ENCODE results near the gene SLC12A7.
"Not testable (repeated sequence)": the region's sequence is repeated elsewhere in the genome, so short reads cannot be mapped to it uniquely, and the experiment has no call there.

SLC12A7 gene

GRCh38 chr5:1140171-1140817 is 28.4 kb upstream of the SLC12A7 start:
- no peak for DNase-seq

DNA sequence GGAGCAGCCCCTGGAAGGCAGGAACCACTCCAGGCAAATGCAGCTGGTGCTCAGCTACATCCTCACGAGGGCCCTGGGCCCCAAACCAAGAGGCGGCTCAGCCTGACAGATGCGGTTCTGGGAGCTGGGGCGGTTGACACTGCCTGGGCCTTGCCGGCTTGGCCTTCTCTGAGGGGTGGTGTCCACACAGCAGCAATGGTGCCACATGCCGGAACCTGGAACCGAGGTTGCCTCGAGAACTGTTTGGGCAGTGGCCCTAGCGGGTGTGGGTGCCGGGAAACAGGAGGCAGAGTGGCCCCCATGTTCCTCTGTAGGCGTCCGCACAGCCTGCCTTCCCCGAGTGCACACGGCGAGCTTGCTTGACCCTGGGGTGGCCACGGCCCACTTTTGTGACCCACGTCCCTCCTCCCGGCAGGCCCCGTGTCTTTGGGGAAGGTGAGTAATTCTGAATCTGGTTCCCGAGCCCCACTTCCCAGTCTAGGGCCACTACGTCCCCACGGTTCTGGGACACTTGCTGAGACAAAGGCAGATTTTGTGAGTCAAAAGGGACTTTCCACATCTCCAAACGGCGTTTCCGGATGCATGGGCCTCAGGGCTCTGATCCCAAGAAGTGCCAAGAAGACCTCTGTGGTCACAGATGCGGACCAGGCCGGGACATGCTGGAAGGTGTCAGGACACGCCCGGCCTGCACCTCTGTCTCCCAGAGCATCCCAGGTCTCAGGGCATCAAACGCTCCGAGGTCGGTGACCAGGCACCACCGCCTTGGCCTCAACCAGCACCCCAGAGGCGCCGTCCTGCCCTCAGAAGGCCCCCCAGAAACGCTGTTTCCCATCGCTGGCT is 27.7 kb upstream of the SLC12A7 start:
- DNase-seq: no peak

- no peak for DNase-seq
Observed at GRCh38 chr5:1138445-1139245, 26.8 kb upstream of the SLC12A7 start.

- no peak for DNase-seq
Observed at GRCh38 chr5:1137567-1138444, 25.9 kb upstream of the SLC12A7 start.

DNA sequence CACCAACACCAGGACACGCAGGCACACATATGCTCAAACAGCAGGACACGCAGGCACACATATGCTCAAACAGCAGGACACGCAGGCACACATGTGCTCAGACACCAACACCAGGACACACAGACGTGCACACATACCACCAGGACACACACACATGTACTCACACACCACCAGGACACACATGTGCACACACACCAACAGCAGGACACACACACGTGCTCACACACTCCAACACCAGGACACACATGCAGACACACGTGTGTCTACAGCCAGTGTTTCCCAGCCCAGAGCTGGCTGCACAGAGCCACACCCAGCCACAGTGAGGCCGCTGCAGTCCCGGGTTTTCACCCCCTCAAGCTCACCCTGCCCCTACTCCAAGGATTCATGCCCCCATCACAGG is 25.0 kb upstream of the SLC12A7 start:
- DNase-seq: no peak

- no peak for DNase-seq
Observed at GRCh38 chr5:1135696-1136525, 24.0 kb upstream of the SLC12A7 start.

GRCh38 chr5:1134478-1134877 is 22.6 kb upstream of the SLC12A7 start:
- no peak for DNase-seq

DNA sequence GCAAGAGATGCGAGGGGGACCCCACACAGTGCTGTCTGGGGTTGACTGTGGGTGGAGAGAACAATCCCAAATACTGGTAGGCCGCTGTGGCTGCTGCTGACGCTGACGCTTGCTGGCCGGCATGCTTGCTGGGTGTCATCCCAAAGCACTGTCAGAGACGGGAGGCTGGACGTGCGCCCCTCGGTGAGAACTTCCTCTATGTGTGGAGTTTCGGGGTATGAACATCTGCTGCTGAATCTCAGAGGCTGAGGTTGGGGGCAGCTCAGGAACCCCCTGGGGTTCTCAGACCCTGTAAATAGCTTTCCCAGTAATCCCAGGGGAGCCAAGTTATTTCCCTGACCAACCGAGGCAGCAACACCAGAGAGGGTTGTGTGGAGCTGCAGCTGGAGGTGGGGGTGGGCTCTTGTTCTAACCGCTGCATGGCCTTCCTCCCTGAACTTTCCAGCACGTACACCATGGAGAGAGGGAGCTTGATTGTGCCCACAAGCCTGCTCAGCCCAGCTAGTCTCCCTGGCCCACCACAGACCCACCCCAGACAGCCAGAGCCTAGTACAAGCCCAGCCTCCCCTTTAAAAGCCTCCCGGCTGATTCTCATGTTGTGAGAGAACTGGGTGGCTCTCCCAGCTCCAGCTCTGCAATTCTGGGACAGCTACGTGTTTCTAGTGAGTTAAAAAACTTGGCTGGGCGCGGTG is 21.8 kb upstream of the SLC12A7 start:
- DNase-seq: no peak

DNA sequence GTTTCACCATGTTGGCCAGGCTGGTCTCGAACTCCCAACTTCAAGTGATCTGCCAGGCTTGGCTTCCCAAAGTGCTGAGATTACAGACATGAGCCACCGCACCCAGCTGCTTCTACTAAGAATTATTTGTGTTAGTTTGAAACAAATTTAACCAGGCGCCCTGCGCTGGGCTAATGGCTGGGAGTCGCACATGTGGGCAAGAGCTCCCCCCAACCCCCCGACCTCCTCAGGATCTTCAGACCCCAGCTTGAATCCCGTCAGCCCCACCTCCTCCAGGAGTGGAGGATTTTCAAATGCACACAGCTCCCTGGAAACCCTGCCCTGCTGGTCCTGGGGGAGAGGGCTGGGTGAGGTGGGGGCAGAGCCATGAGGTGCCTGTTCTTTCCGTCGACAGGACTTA is 21.2 kb upstream of the SLC12A7 start:
- no peak for DNase-seq

DNA sequence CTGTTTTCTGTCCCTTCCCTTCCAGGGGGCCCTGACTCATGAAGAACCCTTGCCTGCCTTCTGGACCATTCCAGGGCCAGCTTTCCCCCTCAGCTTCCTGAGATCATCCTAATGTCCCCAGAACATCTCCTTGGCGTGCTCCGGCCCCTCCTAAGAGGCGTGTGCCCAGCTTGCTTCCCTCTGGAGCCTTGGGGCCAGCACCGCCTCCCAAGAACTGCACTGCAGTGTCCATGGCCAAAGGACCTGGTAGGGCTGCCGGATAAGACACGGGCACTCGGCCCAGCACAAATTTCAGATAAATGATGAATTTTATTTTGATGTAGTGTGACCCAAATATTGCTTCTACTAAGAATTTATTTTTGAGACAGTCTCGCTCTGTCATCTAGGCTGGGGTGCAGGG is 20.7 kb upstream of the SLC12A7 start:
- DNase-seq: no peak

GRCh38 chr5:1131726-1132125 is 19.9 kb upstream of the SLC12A7 start:
- DNase-seq: no peak

DNA sequence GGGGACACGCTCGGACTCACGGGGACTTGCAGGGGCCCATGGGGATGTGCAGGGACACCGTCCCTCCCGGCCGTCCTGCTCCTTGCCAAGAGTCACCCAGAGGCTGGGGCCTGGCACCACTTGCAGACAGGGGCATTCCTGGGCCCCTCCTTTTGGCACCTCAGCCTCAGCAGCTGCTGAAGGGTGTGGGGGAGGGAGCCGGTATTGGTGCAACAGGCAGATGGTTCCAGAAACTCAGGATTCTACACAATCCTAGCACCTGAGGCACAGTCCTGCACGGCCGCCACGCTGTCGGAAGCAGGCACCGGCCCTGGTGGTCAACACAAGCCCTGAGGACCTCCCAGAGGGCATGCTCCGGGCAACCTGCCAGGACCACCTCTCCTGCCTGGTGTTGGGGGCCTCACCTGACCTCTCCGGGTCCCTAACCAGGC is 19.3 kb upstream of the SLC12A7 start:
- no peak for DNase-seq

DNA sequence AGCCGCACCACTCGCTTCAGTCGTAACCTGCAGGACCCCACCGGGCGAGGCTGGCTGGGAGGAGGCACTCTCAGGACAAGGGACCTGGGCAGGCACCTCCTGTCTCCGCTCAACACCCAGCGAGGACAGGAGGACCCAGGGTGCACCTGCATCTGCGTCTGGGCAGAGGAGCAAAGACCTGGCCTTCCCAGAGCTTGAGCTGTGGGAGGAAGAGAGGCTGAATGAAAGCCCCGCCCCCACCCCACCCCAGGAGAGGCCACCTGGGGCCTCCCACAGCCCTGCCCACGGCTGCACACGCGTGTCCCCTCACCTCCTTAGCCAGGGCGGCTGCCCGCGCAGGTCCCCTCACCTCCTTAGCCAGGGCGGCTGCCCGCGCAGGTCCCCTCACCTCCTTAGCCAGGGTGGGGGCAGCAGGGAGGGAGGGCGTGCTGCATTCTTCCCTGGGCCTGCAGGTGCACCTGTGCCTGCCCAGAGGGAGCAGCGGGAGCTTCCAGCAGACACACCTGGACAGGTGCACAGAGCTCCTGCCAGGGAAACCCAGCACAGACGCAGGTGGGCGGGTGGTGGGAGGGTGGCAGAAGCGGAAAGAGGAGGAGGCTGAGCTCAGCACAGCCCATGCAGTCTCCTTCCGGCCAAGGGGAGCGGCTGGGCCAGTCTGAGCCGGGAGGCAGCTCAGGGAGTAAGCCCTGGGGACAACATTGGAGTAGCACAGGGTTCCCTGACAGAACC is 18.5 kb upstream of the SLC12A7 start:
- DNase-seq: no peak

- no peak for DNase-seq
Observed at GRCh38 chr5:1129711-1130055, 17.8 kb upstream of the SLC12A7 start.

GRCh38 chr5:1128977-1129710 is 17.3 kb upstream of the SLC12A7 start:
- no peak for DNase-seq

GRCh38 chr5:1127959-1128785 is 16.3 kb upstream of the SLC12A7 start:
- DNase-seq: no peak

DNA sequence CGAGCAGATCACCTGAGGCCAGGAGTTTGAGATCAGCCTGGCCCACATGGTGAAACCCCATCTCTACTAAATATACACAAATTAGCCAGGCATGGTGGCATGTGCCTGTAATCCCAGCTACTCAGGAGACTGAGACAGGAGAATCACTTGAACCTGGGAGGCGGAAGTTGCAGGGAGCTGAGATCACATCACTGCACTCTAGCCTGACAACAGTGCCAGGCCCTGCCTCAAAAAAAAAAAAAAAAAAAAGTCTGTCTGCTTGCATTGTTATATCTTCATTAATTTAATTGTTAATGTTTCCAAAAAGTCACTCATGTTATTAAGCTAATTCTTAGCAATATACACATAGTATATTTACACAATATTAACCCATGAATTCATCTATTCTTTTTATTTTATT is 13.8 kb upstream of the SLC12A7 start:
- DNase-seq: not testable (repeated sequence)

DNA sequence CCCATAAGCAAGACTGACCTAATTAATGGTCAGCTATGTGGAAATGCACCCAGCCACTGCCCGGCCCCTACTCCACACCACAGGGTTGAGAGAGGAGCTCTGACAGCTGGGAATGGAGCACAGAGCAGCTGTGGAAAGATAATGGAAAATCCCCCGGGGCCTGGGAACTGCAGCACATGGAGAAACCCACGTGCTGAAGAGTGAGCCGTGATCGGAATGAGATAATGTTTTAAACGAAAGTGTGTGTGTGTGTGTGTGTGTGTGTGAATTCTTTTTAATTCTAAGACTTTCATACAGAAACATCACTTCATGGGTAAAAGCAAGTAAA is 13.1 kb upstream of the SLC12A7 start:
- DNase-seq: no peak
